Measurements from ENCODE around the gene RNF133.
"Not testable (repeated sequence)": the region's sequence is repeated elsewhere in the genome, so short reads cannot be mapped to it uniquely, and the experiment has no call there.

The RNF133 gene

DNA sequence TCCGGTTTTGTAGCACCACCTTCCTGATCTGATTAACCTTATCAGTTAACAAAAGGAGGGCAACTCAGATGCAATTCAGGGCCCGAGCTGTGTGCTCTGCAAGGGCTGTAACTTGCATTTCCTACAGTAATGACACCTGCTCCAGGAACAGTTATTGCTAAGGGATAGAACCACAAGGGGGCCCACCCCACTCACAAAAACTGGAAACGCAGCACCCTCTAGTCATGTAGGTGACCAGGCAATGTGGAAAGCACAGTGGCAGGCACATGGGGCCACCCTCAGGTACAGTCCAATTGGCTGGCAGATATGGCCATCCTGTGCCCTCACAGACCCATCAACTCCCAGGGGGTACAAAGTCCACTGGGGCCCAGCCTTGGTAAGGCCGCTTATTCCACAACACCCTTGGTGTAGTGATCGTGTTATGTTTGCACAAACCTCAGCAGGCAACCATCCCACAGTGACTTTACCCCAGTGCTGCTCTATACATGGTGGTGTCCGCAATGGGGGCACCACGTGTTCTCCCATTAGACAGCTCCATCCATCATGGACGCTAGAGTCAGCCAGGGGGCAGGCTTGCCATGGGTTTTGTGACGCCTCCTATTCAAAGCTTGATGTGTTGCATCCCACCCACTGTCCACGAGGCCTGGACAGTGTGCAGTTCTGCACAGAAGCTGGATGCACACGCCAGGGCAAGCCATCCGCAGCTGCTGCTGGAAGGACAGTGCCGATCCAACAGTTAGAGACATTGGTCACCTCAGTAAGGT, 9.4 kb downstream of the RNF133 start:
- no peak for DNase-seq (ENCODE audit: low read depth)

GRCh38 chr7:122688400-122688998, 10.4 kb downstream of the RNF133 start:
- no peak for DNase-seq (ENCODE audit: low read depth)

DNA sequence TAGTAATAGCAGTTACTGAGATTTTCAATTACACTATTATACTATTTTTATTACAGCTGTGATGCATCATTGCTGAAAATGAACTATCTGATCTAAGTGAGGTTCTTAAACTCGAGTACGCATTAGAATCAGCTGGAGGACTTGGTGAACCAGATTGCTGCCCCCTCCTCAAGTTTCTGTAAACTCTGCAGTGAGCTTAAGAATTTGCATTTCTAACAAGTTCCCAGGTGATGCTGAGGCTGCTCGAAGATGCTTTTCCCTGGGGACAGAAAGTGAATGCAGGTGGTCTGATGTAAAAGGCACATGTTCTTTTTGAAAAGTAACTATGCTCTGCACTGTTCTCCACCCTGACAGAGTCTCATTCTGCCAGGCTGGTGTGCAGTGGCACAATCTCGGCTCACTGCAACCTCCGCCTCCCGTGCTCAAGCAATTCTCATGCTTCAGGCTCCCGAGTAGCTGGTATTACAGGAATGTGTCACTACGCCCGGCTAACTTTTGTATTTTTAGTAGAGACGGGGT, 12.5 kb downstream of the RNF133 start:
- no peak for DNase-seq (ENCODE audit: low read depth)

DNA sequence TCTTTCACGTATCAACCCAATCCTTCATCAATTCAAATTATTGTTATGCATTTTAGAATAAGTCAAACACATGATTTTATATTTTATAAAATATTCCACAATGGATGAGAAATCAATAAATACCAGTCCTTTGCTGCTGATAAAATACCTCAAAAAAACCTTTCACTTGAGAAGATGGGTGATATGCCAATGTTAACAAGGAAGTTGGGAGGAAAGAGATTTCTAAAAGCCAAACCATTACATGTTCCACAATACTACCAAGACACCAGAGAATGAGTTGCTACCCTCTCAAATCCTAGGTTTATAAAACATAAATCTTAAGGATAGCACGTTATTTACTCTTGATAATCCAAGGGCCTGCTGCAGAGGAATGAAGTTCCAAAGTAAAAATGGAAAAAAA, 14.4 kb downstream of the RNF133 start:
- no peak for DNase-seq (ENCODE audit: low read depth)

DNA sequence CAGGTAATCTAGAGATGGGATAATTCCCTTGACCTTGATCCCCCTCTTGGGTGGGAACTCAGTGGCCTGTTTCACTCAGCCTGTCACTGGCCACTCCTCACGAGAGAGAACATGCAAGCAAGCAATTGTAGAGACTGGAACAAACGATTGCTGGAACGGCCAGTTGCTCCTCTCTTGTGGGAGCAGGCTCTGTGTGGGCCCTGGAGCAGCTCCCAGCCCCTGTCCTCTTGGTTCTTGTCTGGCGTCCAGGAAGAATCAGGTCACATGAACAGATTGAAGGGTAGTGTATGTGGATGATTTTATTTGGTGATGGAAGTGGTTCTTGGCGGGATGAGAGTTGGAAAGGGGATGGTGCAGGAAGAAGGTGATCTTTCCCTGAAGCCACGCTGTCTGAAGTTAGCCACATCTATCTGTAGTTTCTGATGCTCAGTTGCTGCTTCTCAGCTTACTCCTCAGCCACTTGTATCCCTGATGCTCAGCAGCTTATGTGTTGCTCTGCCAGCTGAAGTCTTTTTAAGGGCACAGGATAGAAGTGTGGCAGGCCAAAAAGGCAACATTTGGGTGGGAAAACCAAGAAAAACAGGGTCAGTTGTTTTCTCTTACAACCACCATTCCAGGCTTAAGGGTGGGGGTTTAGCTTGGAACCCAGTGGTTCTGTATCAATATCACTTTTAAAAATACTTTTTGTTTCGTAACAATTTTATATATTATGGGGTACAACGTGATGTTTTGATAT, 15.9 kb downstream of the RNF133 start:
- DNase-seq (ENCODE audit: low read depth): no peak

- not testable (repeated sequence) for DNase-seq (ENCODE audit: low read depth)
Observed at GRCh38 chr7:122681186-122681585, 17.7 kb downstream of the RNF133 start.

DNA sequence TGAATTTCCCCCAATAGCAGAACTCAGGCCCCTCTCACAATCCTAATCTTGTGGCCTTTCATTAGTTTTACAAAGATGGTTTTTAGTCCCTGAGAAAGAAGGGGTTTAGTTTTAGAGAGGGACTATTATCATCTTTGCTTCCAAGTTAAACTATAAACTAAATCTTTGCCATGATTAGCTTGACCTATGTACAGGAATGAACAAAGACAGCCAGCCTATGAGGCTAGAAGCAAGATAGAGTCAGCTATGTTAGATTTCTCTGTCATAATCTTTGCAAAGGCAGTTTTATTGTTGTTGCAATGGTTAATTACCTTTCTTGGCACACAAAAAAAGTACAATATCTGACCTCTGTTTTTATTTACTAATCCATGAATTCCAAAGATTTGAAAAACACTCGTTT, 19.1 kb downstream of the RNF133 start:
- no peak for DNase-seq (ENCODE audit: low read depth)

DNA sequence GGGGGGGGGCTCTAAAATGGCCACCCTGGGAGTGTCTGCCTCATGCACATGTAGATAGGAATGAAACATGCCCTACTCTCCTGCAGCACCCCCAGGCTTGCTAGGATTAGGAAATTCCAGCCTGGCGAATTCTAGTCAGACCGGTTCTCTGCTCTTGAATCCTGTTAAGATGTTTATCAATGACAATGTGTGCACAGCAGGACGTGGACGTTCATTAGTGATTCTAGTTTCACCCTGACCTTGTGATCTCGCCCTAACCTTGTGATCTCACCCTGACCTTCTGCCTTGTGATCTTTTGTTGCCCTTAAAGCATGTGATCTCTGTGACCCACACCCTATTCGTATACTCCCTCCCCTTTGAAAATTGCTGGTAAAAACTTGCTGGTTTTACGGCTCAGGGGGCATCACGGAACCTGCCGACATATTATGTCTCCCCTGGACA, 19.6 kb downstream of the RNF133 start:
- DNase-seq (ENCODE audit: low read depth): not testable (repeated sequence)

DNA sequence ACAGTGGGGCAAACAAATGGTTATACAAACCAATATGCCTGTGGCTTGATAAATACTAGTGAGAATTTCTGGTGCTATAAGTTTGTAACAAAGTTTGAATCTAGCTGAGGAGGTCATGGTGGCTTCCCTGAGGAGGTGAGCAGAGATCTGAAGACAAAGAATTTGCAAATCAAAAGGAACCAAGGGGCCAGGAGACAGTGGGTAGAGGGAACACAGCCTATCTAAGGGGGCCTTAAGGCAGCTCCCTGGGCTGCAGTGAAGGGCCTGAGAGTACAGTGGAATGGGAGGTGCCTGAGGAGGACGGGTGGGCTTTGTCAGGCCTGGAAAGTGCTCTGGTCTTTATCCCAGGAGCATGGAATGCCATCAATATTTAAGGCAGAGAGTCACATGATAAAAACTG, 21.8 kb downstream of the RNF133 start:
- no peak for DNase-seq (ENCODE audit: low read depth)

DNA sequence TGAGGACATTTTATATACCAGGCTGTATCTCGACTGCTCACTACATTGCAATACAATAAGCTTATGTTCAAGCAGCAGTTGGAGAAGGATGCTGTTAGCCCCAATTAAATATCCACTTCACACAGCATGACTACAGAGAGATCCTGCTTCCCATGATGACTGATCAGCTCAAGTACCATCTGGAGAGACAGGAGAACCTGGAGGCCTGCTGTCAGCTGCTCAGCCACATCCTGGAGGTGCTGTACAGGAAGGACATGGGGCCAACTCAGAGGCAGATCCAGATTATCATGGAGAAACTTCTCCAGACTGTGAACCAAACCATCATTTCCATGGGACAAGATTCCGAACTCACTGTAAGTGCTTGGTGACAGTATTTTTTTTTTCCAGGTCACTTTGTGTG, 22.5 kb downstream of the RNF133 start:
- no peak for DNase-seq (ENCODE audit: low read depth)

DNA sequence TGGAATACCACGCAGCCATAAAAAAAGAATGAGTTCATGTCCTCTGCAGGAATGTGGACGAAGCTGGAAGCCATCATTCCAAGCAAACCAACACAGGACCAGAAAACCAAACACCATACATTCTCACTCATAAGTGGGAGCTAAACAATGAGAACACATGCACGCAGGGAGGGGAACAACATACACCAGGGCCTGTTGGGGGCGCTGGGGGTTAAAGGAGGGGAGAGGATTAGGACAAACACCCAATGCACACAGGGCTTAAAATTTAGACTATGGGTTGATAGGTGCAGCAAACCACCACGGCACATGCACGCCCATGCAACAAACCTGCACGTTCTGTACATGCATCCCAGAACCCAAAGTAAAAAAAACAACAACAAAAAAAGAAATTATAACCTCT, 23.3 kb downstream of the RNF133 start:
- DNase-seq (ENCODE audit: low read depth): no peak

DNA sequence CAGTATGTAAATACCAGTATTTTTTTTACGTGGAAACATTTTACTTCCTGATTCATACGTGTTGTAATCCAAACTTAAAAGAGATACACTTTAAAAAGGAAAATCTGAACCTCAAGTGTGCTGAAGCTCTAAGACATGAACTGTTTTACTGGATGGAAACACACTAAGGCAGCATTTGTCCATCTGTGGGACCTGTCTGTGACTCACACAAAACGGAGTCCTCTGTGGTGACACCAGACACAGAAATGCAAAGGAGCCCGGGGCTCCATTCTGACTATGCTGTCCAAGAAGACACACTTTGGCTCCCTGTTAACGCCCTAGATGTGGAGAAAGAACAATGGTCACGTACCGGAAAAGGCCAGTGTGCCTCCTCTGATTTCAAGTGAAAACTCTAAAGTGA, 23.9 kb downstream of the RNF133 start:
- no peak for DNase-seq (ENCODE audit: low read depth)

- no peak for DNase-seq (ENCODE audit: low read depth)
Observed at GRCh38 chr7:122674502-122674901, 24.4 kb downstream of the RNF133 start.

- DNase-seq (ENCODE audit: low read depth): no peak
Observed at GRCh38 chr7:122673951-122674350, 25.0 kb downstream of the RNF133 start.

GRCh38 chr7:122672536-122672935, 26.4 kb downstream of the RNF133 start:
- no peak for DNase-seq (ENCODE audit: low read depth)

GRCh38 chr7:122663733-122664132, 35.2 kb downstream of the RNF133 start:
- DNase-seq (ENCODE audit: low read depth): no peak

- DNase-seq (ENCODE audit: low read depth): no peak
Observed at GRCh38 chr7:122658856-122659255, 40.1 kb downstream of the RNF133 start.

DNA sequence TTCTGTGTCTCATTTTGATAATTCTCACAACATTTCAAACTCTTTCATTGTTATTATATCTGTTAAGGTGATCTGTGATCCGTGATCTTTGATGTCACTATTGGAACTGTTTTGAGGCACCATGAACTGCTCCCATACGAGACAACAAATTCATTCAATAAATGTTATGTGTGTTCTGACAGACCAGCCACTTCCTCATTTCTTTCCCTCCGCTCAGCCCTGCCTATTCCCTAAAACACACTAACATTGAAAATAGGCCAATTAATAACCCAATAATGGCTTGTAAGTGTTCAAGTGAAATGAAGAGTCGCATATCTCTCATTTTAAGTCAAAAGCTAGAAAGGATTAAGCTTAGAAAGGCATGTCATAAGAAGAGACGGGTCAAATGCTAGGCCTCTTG, 45.2 kb downstream of the RNF133 start:
- DNase-seq (ENCODE audit: low read depth): no peak

- no peak for DNase-seq (ENCODE audit: low read depth)
Observed at GRCh38 chr7:122652876-122653275, 46.0 kb downstream of the RNF133 start.

- DNase-seq (ENCODE audit: low read depth): no peak
Observed at GRCh38 chr7:122651451-122651850, 47.5 kb downstream of the RNF133 start.
